ENCODE results near the gene KRTAP2-1. TPM values are rescaled to one million over a fixed set of nuclear protein-coding genes. Genes with fewer than 3 reads are reported as not detected.
"Not testable (repeated sequence)": the region's sequence is repeated elsewhere in the genome, so short reads cannot be mapped to it uniquely, and the experiment has no call there.

Gene KRTAP2-1
- total RNA-seq, 2 experiments from 2014 or later = not detected

DNA sequence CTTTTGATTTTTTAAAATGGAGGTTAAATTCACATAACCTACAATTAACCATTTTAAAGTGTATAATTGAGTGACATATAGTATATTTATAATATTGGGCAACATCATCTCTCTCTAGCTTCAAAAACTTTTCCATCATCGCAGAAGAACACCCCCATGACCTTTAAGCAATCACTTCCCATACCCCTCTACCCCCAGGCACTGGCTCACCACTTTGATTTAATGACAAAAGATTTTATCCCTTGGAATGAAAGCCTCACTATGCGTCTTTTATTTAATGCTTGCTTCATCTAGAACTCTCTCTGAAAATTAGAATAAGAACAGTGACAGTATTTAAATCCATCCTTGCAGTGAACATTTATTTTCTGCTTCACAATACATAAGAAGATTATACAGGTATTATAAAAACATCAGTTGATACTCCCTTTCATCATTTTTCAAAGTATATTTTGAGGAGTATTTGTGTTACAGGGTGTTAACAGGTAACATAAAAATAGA lies 9.2 kb downstream of the KRTAP2-1 start:
- ChIA-PET POLR2A (no interaction called here), CTCF (ENCODE audit: unreplicated experiment) (no interaction called here)
- no TSS peak for BruUV-seq (replicated peaks)

DNA sequence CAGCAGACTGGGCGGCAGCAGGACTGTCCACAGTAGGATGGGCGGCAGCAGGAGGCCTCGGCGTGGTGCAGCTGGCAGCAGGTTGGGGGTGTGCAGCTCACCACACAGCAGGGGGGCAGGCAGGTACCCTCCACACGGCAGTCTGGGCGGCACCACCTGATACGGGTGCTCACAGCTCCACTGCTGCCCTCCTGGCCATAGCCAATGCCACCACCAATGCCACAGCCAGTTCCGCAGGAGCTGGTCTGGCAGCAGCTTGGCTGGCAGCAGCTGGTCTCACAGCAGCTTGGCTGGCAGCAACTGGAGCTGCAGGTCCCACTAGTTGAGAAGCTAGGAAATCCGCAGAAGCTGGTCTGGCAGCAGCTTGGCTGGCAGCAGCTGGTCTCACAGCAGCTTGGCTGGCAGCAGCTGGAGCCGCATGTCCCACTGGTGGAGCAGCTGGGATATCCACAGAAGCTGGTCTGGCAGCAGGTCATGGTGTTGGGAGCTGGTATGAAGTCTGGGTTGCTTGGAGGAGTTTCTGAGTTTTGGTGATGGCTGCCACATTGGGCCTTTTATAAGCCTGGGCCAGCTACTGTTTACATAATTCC lies 12.7 kb downstream of the KRTAP2-1 start, which contains the start of gene KRTAP1-3:
KRTAP1-3 (minus strand) TSS at position 529 of the 590 bp plus-strand sequence; CDS start at position 476, 53 bp downstream.
- H3K9me2 ChIP-seq (ENCODE audit: insufficient read depth, low read length); H3K4me1 ChIP-seq (ENCODE audit: insufficient read depth, low read length, poor library complexity, severe bottlenecking); H3K9me3 ChIP-seq (ENCODE audit: low read length); intact Hi-C loops (cut with micrococcal nuclease; ENCODE audit: unreplicated experiment); DNase-seq (ENCODE audit: low spot score); H3K36me3 ChIP-seq (ENCODE audit: insufficient read depth, low read length); H3K4me3 ChIP-seq (ENCODE audit: low read depth, low read length, poor library complexity, severe bottlenecking); BruUV-seq (replicated peaks); H3K4me2 ChIP-seq (ENCODE audit: low read length); CTCF ChIA-PET (ENCODE audit: unreplicated experiment); H3K27ac ChIP-seq (ENCODE audit: low read depth, low read length, poor library complexity, severe bottlenecking); H2AFZ ChIP-seq (ENCODE audit: low read length); H4K20me1 ChIP-seq (ENCODE audit: insufficient read depth, low read length); H3K79me2 ChIP-seq (ENCODE audit: insufficient read depth, low read depth, low read length): not testable (repeated sequence)
- POLR2A ChIA-PET = interaction anchor here (0.7 kb wide), 1 partner anchor 443 kb away, joined by 3 read pairs; no protein-coding TSS in a partner anchor

More for the DNA sequence above, 9.2 kb downstream of the KRTAP2-1 start:
- Histone ChIP-seq H3K4me3 (ENCODE audit: low read depth, low read length, poor library complexity, severe bottlenecking) (no peak overlapping the region), H3K4me2 (ENCODE audit: low read length) (no peak overlapping the region), H3K9me2 (ENCODE audit: insufficient read depth, low read length) (no peaks in the 10 kb centered on the region), H3K79me2 (ENCODE audit: insufficient read depth, low read depth, low read length) (no peaks in the 10 kb centered on the region), H2AFZ (ENCODE audit: low read length) (no peak overlapping the region), H4K20me1 (ENCODE audit: insufficient read depth, low read length) (no peaks in the 10 kb centered on the region), H3K36me3 (ENCODE audit: insufficient read depth, low read length) (no peaks in the 10 kb centered on the region), H3K9me3 (ENCODE audit: low read length) (no peaks in the 10 kb centered on the region), H3K27ac (ENCODE audit: low read depth, low read length, poor library complexity, severe bottlenecking) (no peak overlapping the region), H3K4me1 (ENCODE audit: insufficient read depth, low read length, poor library complexity, severe bottlenecking) (no peaks in the 10 kb centered on the region)
- no peak for DNase-seq (ENCODE audit: low spot score)
- TF ChIP-seq EZH2phosphoT487 (IDR thresholded peaks at IDR 0.05; ENCODE audit: borderline replicate concordance, low read depth, low read length) = no peak
- TF ChIP-seq, protein P1, sequence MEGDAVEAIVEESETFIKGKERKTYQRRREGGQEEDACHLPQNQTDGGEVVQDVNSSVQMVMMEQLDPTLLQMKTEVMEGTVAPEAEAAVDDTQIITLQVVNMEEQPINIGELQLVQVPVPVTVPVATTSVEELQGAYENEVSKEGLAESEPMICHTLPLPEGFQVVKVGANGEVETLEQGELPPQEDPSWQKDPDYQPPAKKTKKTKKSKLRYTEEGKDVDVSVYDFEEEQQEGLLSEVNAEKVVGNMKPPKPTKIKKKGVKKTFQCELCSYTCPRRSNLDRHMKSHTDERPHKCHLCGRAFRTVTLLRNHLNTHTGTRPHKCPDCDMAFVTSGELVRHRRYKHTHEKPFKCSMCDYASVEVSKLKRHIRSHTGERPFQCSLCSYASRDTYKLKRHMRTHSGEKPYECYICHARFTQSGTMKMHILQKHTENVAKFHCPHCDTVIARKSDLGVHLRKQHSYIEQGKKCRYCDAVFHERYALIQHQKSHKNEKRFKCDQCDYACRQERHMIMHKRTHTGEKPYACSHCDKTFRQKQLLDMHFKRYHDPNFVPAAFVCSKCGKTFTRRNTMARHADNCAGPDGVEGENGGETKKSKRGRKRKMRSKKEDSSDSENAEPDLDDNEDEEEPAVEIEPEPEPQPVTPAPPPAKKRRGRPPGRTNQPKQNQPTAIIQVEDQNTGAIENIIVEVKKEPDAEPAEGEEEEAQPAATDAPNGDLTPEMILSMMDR (conservative IDR thresholded peaks at IDR 0.05; ENCODE audit: low read length) = no peak
- intact Hi-C loops (cut with micrococcal nuclease; ENCODE audit: unreplicated experiment) = no loop called here

DNA sequence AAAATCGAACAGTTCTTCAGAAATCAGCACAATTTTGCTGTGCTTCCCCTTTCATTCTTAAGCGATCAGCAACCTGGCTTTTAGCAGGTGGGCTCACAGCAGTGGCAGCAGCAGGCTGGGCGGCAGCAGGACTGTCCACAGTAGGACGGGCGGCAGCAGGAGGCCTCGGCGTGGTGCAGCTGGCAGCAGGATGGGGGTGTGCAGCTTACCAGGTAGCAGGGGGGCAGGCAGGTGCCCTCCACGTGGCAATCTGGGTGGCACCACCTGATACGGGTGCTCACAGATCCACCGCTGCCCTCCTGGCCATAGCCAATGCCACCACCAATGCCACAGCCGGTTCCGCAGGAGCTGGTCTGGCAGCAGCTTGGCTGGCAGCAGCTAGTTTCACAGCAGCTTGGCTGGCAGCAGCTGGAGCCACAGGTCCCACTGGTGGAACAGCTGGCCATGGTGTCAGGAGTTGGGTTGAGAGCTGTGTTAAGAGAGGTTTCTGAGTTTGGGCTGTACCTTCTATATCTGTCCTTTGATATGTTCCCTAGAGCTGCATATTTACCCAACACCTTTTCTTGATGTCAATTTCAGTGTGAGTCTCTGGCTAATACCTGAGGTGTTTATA lies 17.4 kb downstream of the KRTAP2-1 start, which contains the start of gene KRTAP1-4:
KRTAP1-4 (minus strand) TSS at position 563 of the 613 bp plus-strand sequence; CDS start at position 446, 117 bp downstream.
- no peaks in the 10 kb centered on the region for H3K9me2 ChIP-seq (ENCODE audit: insufficient read depth, low read length)
- no TSS peak for BruUV-seq (replicated peaks)
- no peak within 1 kb of the TSS for H3K4me3 ChIP-seq (ENCODE audit: low read depth, low read length, poor library complexity, severe bottlenecking)
- no peaks in the 10 kb centered on the region for H3K36me3 ChIP-seq (ENCODE audit: insufficient read depth, low read length)
- no peaks in the 10 kb centered on the region for H3K4me1 ChIP-seq (ENCODE audit: insufficient read depth, low read length, poor library complexity, severe bottlenecking)
- ChIA-PET POLR2A (no interaction called here), CTCF (ENCODE audit: unreplicated experiment) (no interaction called here)
- no peaks in the 10 kb centered on the region for H4K20me1 ChIP-seq (ENCODE audit: insufficient read depth, low read length)
- TF ChIP-seq, protein P1 (conservative IDR thresholded peaks at IDR 0.05; ENCODE audit: low read length) = no peak
- TF ChIP-seq EZH2phosphoT487 (IDR thresholded peaks at IDR 0.05; ENCODE audit: borderline replicate concordance, low read depth, low read length) = no peak
- intact Hi-C loops (cut with micrococcal nuclease; ENCODE audit: unreplicated experiment) = no loop called here
- no peak within 1 kb of the TSS for H3K27ac ChIP-seq (ENCODE audit: low read depth, low read length, poor library complexity, severe bottlenecking)
- H3K9me3 ChIP-seq (ENCODE audit: low read length) = no peaks in the 10 kb centered on the region
- no peak within 1 kb of the TSS for H2AFZ ChIP-seq (ENCODE audit: low read length)
- no peak for DNase-seq (ENCODE audit: low spot score)
- H3K79me2 ChIP-seq (ENCODE audit: insufficient read depth, low read depth, low read length) = no peaks in the 10 kb centered on the region
- no peak within 1 kb of the TSS for H3K4me2 ChIP-seq (ENCODE audit: low read length)
